Suprapubic skin (tissue), 4 donors: ENCODE measurements around the gene CMTM1. TPM values are rescaled to one million over a fixed set of nuclear protein-coding genes. Genes with fewer than 3 reads are reported as not detected.

Experiments
- DNase-seq, 2 donors: peaks; one replicate each; pipeline ENCODE4 v3.0.0-alpha.2; 2019; ENCODE audit warnings: low spot score in 2 of 2
- H3K27ac ChIP-seq: fragments of 200-600 bp; sonication (generic); one replicate; pipeline ENCODE4 v1.5.1; 2019
- H3K27me3 ChIP-seq: fragments of 200-600 bp; sonication (generic); one replicate; pipeline ENCODE4 v1.5.1; 2019
- H3K36me3 ChIP-seq: fragments of 200-600 bp; sonication (generic); one replicate; pipeline ENCODE4 v1.5.1; 2019
- H3K4me1 ChIP-seq: fragments of 200-600 bp; sonication (generic); one replicate; pipeline ENCODE4 v1.5.1; 2019
- H3K4me3 ChIP-seq: fragments of 200-600 bp; sonication (generic); one replicate; pipeline ENCODE4 v1.5.1; 2019; ENCODE audit warnings: mild to moderate bottlenecking
- H3K9me3 ChIP-seq: fragments of 200-600 bp; sonication (generic); one replicate; pipeline ENCODE4 v1.5.1; 2019
- EP300 ChIP-seq: sonication (generic); formaldehyde crosslinking; IDR thresholded peaks from one replicate; pipeline ENCODE4 v1.6.1; 2017; ENCODE audit warnings: antibody characterized with exemption
- POLR2A ChIP-seq, 2 donors: fragments of 450-650 bp; IDR thresholded peaks; one replicate each; pipeline ENCODE4 v1.6.1; 2017; ENCODE audit warnings: antibody characterized with exemption in 2 of 2, mild to moderate bottlenecking in 2 of 2, moderate library complexity in 2 of 2
- POLR2AphosphoS5 ChIP-seq, 3 donors: sonication (generic); formaldehyde crosslinking; IDR thresholded peaks; one replicate each; pipeline ENCODE4 v1.6.1; 2017; ENCODE audit warnings: antibody characterized with exemption in 3 of 3
- WGBS: methylation state at CpG from one replicate; pipeline ENCODE4 v1.1.5; 2018; 5-methylcytosine and 5-hydroxymethylcytosine counted together
- total RNA-seq, 4 donors: library from RNA; depleted of rRNA; stranded (reverse); fragments of >200 nt; gene quantifications; one replicate each; pipeline ENCODE4 v1.1.0, GENCODE V29; 2016
- TF ChIP-seq, protein P1 (sequence below), 2 donors: fragments of 200-600 bp in 1 of 2; fragments of 450-650 bp in 1 of 2; sonication (generic) in 1 of 2; IDR thresholded peaks; one replicate each; pipeline ENCODE4 v1.5.1; 2016 to 2019; ENCODE audit warnings: antibody characterized with exemption in 2 of 2, mild to moderate bottlenecking in 1 of 2, moderate library complexity in 1 of 2

Gene CMTM1
- total RNA-seq, 4 donors from 2014 or later, result 0.97 to 1.6 (median 1.5) TPM

DNA sequence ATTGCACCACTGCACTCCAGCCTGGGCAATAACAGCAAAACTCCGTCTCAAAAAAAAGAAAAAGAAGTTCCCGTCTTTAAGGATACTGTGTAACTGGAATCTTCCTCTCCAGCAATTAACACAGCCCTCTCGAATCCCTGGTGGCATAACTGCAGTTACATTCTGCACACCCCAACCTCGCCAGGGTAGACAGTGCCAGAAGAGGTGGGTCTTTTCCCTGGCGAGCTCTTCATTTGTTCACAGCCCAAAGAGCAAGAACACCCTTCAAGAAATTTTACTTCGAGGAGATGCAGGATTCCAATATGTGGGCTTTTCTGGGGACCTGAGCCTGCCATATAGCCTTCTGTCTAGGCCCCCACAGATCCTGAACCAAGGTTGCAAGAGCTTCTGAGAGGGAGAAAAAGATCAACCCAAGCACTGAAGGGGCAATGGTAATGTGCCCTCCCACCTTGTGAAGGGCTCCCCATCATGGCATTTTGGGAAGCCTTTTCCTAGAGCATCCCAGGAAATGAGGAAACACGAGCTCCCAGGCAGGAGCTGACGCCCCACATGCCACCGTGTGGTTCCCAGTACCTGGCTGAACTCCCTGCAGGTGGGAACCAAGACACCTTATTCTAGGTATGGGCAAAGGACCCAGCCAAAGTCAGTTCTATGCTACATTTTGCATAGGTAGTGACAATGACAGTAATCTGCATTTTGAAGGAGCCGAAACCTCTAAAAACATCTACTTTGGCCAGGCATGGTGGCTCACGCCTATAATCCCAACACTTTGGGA is 43.2 kb upstream of the CMTM1 start:
- TF ChIP-seq, protein P1, sequence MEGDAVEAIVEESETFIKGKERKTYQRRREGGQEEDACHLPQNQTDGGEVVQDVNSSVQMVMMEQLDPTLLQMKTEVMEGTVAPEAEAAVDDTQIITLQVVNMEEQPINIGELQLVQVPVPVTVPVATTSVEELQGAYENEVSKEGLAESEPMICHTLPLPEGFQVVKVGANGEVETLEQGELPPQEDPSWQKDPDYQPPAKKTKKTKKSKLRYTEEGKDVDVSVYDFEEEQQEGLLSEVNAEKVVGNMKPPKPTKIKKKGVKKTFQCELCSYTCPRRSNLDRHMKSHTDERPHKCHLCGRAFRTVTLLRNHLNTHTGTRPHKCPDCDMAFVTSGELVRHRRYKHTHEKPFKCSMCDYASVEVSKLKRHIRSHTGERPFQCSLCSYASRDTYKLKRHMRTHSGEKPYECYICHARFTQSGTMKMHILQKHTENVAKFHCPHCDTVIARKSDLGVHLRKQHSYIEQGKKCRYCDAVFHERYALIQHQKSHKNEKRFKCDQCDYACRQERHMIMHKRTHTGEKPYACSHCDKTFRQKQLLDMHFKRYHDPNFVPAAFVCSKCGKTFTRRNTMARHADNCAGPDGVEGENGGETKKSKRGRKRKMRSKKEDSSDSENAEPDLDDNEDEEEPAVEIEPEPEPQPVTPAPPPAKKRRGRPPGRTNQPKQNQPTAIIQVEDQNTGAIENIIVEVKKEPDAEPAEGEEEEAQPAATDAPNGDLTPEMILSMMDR (IDR thresholded peaks at IDR 0.05), result no peak
- TF ChIP-seq EP300 (no peak), POLR2AphosphoS5 (IDR thresholded peaks at IDR 0.05) (no peak), POLR2A (IDR thresholded peaks at IDR 0.05) (no peak)
- no peak overlapping the region for H3K4me3 ChIP-seq
- 80% methylated on average over 10 of the region's 11 CpGs for WGBS
- H3K9me3 ChIP-seq, result no peaks in the 10 kb centered on the region
- H3K4me1 ChIP-seq, result peaks cover 55% of the 10 kb centered on the region
- H3K27ac ChIP-seq, result peak overlapping the region; percentile 69
- H3K36me3 ChIP-seq, result peaks cover 22% of the 10 kb centered on the region
- no peaks in the 10 kb centered on the region for H3K27me3 ChIP-seq
- peak in 1 of 2 donors; percentile 34 for DNase-seq

DNA sequence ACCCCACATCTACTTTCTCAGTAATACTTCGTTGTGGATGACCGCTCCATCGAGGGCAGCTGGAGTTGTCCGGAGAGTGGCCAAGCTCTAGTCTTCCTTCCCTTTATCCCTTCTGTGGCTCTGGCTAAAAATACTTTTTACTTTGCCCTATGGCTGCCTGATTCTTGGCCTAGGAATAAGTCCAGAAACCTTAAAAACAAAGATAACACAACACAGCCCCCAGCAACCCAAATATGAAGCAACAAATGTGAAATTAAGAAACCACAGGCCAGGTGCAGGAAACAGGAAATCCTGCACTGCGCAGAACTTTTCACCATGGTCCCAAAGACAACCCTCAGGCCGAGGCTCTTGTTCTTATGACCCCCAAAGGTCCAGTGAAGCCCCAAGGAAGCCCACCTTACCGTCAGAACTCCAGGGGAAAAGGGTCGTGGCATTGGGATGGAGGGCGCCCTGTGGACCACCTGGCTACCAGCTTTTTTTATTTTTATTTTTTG is 42.3 kb upstream of the CMTM1 start:
- no peaks in the 10 kb centered on the region for H3K27me3 ChIP-seq
- no peaks in the 10 kb centered on the region for H3K9me3 ChIP-seq
- TF ChIP-seq EP300 (no peak), POLR2A (IDR thresholded peaks at IDR 0.05) (no peak), POLR2AphosphoS5 (IDR thresholded peaks at IDR 0.05) (no peak)
- TF ChIP-seq, protein P1 (IDR thresholded peaks at IDR 0.05), result no peak
- peaks cover 30% of the 10 kb centered on the region for H3K36me3 ChIP-seq
- H3K4me1 ChIP-seq, result peaks cover 51% of the 10 kb centered on the region
- H3K4me3 ChIP-seq, result no peak overlapping the region
- H3K27ac ChIP-seq, result peak overlapping the region; percentile 69
- WGBS, result 71% methylated on average over 9 of the region's 9 CpGs
- DNase-seq, result peak in 1 of 2 donors; percentile 44

DNA sequence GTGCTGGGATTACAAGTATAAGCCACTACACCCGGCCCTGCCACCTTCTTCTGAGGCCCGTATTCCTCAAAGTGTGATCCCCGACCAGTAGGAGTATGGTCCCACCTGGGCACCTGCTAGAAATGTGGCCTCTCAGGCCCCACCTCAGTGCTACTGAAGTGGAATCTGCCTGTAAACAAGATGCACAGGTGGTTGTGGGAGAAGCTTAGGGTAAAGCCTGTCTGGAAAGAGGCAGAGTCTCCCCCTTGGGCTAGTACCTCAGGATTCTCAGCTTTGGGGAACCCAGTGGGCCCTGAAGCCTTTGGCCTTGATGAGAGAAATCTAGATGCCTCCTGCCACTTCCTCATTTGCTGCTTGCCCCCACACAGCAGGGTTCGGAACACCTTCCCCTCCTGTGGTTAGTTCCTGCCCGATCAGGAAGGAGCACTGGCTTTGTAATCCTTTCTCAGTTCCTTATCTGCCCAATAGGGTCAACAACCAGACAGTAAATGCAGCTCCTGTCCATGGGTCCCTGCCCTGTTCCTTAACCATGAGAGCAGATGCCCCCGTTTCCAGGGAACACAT is 41.6 kb upstream of the CMTM1 start:
- no peak for TF ChIP-seq EP300
- no peak for TF ChIP-seq POLR2A (IDR thresholded peaks at IDR 0.05)
- TF ChIP-seq, protein P1 (IDR thresholded peaks at IDR 0.05), result no peak
- TF ChIP-seq POLR2AphosphoS5 (IDR thresholded peaks at IDR 0.05), result no peak
- peaks cover 47% of the 10 kb centered on the region for H3K4me1 ChIP-seq
- H3K4me3 ChIP-seq, result no peak overlapping the region
- peaks cover 38% of the 10 kb centered on the region for H3K36me3 ChIP-seq
- H3K27ac ChIP-seq, result peak overlapping the region; percentile 69
- no peaks in the 10 kb centered on the region for H3K9me3 ChIP-seq
- no peaks in the 10 kb centered on the region for H3K27me3 ChIP-seq
- DNase-seq, result no peak
- WGBS, result 82% methylated on average over 6 of the region's 6 CpGs

DNA sequence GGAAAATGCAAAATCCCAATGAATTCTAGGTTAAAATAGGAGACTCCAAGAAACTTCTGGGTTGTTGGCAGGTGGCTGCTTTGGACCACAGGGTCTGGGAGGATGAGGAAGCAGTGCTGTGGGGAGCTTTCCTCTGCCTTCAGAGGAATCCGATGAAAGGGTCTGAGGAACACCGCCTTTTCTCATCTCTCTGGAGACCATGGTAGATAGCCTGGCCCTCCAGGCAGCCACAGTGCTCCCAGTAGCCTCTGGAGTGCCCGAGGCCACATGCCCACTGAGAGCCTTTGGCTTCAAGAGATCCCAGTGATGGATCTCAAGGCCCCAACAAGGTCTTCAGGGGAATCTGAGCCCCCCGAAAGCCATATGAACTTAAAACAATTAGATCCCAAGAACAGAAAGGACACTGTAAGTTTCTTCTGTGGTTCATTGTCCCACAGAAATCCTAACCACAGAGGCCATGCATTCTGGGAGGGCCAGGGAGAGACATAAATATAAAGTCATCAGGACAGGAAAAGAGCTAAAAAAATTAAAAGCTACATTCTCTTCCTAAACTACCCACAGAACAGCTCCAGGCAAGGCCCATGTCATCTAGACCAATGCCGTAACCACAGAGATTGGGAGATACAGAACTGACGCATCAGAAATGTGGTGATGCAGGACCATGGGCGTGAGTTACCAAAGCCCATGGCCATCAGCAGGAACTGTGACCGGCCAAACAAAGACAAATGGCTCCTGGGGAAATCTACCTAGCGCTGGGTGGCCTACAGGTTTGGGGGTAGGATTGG is 40.7 kb upstream of the CMTM1 start:
- Histone ChIP-seq H3K4me1 (peaks cover 38% of the 10 kb centered on the region), H3K36me3 (peaks cover 47% of the 10 kb centered on the region), H3K27ac (peak overlapping the region; percentile 69), H3K4me3 (no peak overlapping the region), H3K27me3 (no peaks in the 10 kb centered on the region), H3K9me3 (no peaks in the 10 kb centered on the region)
- DNase-seq, result no peak
- WGBS, result 86% methylated on average over 9 of the region's 9 CpGs
- no peak for TF ChIP-seq POLR2A (IDR thresholded peaks at IDR 0.05)

DNA sequence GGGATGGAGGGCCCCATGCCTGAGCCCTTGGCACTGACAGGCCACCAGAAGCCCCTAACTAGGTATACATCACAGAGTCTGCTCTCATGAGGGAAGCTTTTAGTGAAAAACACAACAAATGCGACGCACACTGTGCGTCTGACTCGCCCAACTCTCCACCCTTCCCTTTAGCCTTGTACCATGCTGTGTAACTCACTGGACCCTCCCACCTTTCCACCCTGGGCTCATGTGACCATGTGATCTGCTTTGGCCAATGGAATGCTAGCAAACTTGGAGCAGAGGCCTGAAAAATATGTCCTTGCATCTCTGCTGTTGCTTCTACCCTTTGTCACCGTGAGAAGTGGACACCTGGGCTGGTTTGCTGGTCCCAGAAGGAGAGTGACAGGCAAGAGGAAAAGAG is 37.9 kb upstream of the CMTM1 start:
- 93% methylated on average over 5 of the region's 5 CpGs for WGBS
- H3K36me3 ChIP-seq, result peaks cover 60% of the 10 kb centered on the region
- TF ChIP-seq, protein P1 (IDR thresholded peaks at IDR 0.05), result no peak
- TF ChIP-seq EP300, result no peak
- TF ChIP-seq POLR2AphosphoS5 (IDR thresholded peaks at IDR 0.05), result no peak
- TF ChIP-seq POLR2A (IDR thresholded peaks at IDR 0.05), result no peak

More for the DNA sequence above, 37.9 kb upstream of the CMTM1 start:
- H3K27ac ChIP-seq, result no peak overlapping the region
- peaks cover 11% of the 10 kb centered on the region for H3K4me1 ChIP-seq
- no peaks in the 10 kb centered on the region for H3K9me3 ChIP-seq
- no peaks in the 10 kb centered on the region for H3K27me3 ChIP-seq
- H3K4me3 ChIP-seq, result no peak overlapping the region
- DNase-seq, result no peak
